Hepatocyte (in vitro differentiated cells): ENCODE data around the gene PIP5K1C.

ENCODE experiments used
- CTCF ChIP-seq: fragments of 200-600 bp; sonication (generic); IDR thresholded peaks from 2 replicates; pipeline ENCODE4 v1.5.1; 2016; ENCODE audit warnings: antibody characterized with exemption, mild to moderate bottlenecking; ENCODE audit not compliant: poor library complexity
- EZH2phosphoT487 ChIP-seq: fragments of 200-600 bp; sonication (generic); IDR thresholded peaks from one replicate; pipeline ENCODE4 v1.6.1; 2018; ENCODE audit warnings: antibody characterized with exemption, mild to moderate bottlenecking, low read depth, moderate library complexity; ENCODE audit not compliant: unreplicated experiment, severe bottlenecking

- TF ChIP-seq CTCF (no peak), EZH2phosphoT487 (no peak)
These were observed 48.6 kb downstream of the PIP5K1C start for GRCh38 chr19:3651684-3652083.
